Mucosa of descending colon (tissue), 3 donors: Measurements from ENCODE around the gene UBE3B. TPM values are rescaled to one million over a fixed set of nuclear protein-coding genes. Genes with fewer than 3 reads are reported as not detected.

ENCODE experiments used
- ATAC-seq: fragments of 200-7000 bp; cut with Tn5 transposase; one replicate; pipeline ENCODE4 v1.9.1; 2020; ENCODE audit warnings: mild to moderate bottlenecking, moderate library complexity
- DNase-seq, 3 donors: peaks; one replicate each; pipeline ENCODE4 v3.0.0-alpha.2; 2020
- H3K36me3 ChIP-seq: fragments of 200-600 bp; one replicate; pipeline ENCODE4 v1.8.0; 2021; ENCODE audit warnings: low read depth, mild to moderate bottlenecking
- H3K4me1 ChIP-seq: fragments of 200-600 bp; one replicate; pipeline ENCODE4 v1.8.0; 2021; ENCODE audit warnings: low read depth, mild to moderate bottlenecking
- H3K4me3 ChIP-seq: fragments of 200-600 bp; one replicate; pipeline ENCODE4 v1.8.0; 2021; ENCODE audit warnings: mild to moderate bottlenecking
- H3K9me3 ChIP-seq: fragments of 200-600 bp; one replicate; pipeline ENCODE4 v1.8.0; 2021; ENCODE audit warnings: mild to moderate bottlenecking
- intact Hi-C, 2 donors: fragments of 100-400 bp; cut with DNase I in 1 of 2; cut with micrococcal nuclease in 1 of 2; formaldehyde crosslinking; loops; one replicate each; pipeline versions ENCODE4 v1.11.0 to v1.11.1; 2022; cut with DNase I, micrococcal nuclease
- total RNA-seq, 3 donors: library from RNA; stranded (reverse); fragmentation: NEBNext Ultra II Directional in 2 of 3; extraction: Animal tissue kit (Norgen Biotek cat#: 25700) in 2 of 3; gene quantifications; one replicate each; pipeline versions ENCODE4 v1.2.1 to v1.2.4, GENCODE V29; 2021 to 2023
- TF ChIP-seq, protein P1 (sequence below): fragments of 200-600 bp; IDR thresholded peaks from one replicate; pipeline ENCODE4 v1.8.0; 2022; ENCODE audit warnings: antibody characterized with exemption, mild to moderate bottlenecking
- donor health status: DM: no; HTN: no; CAD: no; lungs with moderate emphysema.
- donor health status: DM: no; HTN: no; CAD: no.
- donor health status: DM: no; HTN: yes; CAD: no.

Gene UBE3B
- total RNA-seq, 3 donors from 2014 or later, result 52.5 to 62.3 (median 54.6) TPM

DNA sequence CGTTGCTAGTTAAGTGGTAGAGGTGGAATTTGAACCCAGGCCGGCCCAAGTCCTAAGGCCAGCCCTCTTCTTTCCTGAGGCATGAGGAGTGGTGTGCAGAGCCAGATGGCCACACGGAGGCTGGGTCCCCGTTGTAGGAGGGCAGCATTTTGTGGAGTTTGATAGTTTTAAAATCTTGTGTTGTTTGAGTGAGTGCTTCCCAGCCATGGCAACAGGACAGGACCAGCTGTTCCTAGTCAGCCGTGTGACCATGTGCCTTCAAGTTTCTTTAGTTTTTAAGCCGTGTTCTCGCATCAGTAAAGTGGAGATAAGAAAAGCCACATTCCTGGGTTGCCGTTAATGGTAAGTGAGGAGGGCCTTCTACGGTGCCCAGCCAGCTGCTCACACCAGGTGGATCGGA, 44.4 kb downstream of the UBE3B start:
- Histone ChIP-seq H3K4me1 (peaks cover 4% of the 10 kb centered on the region), H3K9me3 (no peaks in the 10 kb centered on the region), H3K36me3 (peaks cover 2% of the 10 kb centered on the region), H3K4me3 (no peak overlapping the region)
- DNase-seq, result no peak
- intact Hi-C loops, result no loop called here
- ATAC-seq, result no peak
- TF ChIP-seq, protein P1, sequence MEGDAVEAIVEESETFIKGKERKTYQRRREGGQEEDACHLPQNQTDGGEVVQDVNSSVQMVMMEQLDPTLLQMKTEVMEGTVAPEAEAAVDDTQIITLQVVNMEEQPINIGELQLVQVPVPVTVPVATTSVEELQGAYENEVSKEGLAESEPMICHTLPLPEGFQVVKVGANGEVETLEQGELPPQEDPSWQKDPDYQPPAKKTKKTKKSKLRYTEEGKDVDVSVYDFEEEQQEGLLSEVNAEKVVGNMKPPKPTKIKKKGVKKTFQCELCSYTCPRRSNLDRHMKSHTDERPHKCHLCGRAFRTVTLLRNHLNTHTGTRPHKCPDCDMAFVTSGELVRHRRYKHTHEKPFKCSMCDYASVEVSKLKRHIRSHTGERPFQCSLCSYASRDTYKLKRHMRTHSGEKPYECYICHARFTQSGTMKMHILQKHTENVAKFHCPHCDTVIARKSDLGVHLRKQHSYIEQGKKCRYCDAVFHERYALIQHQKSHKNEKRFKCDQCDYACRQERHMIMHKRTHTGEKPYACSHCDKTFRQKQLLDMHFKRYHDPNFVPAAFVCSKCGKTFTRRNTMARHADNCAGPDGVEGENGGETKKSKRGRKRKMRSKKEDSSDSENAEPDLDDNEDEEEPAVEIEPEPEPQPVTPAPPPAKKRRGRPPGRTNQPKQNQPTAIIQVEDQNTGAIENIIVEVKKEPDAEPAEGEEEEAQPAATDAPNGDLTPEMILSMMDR, result no peak

DNA sequence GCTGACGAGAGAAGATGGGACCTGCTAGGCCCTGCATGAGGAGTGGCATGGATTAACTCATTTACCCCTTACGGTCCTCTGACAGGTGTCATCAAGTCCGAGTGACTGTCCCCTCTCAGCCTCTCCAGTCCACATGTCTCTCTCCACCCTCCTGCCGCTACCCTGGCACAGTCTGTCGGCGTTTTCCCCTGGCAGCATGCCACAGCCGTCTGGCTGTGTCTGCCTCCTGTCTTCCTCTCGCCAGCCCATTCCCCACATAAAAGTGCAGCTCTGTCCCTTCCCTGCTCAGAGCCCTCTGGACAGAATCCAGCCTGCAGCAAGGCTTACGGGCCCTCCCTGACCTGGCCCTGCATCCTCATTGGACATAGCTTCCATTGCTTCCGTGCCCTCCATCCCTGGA, 45.6 kb downstream of the UBE3B start:
- ATAC-seq, result no peak
- Histone ChIP-seq H3K9me3 (no peaks in the 10 kb centered on the region), H3K4me1 (peaks cover 4% of the 10 kb centered on the region), H3K4me3 (no peak overlapping the region), H3K36me3 (peaks cover 7% of the 10 kb centered on the region)
- peak in 1 of 3 donors; percentile 23 for DNase-seq
- TF ChIP-seq, protein P1, result no peak
- intact Hi-C loops, result no loop called here

DNA sequence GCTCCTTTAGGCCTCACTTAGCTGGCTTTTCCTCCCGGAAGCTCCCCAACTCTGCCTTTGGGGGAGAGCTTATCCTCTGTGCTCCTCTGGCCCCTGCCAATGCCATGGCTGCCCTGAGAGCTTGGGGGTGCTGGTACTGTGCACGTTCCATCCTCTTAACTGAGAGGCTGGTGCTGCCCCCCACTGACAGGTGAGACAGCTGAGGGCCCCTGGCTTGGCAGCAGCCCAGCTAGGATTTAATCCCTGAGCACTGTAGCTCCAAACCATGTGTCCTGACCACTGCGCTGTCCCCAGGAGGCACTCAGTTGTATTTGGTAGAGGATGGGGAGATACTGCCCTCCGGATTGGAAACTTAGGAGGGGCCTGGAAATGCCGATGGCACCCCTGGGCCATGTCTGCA, 46.1 kb downstream of the UBE3B start:
- intact Hi-C loops, result no loop called here
- no peak overlapping the region for H3K4me3 ChIP-seq
- peaks cover 7% of the 10 kb centered on the region for H3K36me3 ChIP-seq
- ATAC-seq (no peak), DNase-seq (peak in 1 of 3 donors; percentile 8)
- TF ChIP-seq, protein P1, result no peak
- H3K9me3 ChIP-seq, result no peaks in the 10 kb centered on the region
- H3K4me1 ChIP-seq, result peaks cover 4% of the 10 kb centered on the region

DNA sequence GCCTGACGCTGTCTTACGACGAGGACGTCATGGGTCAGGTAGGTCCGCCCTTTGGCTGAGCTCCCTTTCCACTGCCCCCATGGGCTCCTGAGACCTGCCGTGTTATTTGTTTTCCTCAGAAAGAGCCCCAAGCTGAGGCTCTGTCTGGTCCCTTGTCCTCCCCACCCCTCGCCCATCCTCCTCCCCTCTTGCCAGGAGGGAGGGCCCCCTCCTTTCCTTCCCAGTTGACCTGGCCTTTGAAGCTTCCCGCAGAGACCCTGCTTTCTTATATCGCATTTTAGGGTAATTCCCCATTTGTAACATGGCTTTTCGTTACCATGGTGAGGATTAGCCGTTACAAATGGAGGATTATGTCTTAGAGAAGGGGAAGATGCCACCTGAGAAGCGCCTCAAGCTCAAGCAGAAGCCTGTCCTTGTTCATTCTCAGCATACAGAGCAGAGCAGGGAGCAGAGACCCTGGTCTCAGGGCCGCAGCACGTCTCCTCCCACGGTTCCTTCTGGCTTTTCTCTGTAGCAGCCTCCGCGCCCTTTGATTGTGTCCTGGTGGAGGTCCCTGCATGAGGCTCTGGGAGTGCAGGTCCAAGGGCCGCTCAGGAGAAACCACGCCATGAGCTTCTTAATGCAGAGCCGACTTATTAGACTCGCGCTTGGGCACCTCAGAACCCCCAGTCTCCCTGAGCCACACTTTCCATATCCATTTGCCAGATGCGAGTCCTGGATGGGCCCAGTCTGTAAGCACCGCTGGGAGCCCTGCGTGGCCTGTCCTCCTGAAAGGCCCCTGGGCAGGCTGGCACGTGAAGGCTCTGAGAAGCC, 47.2 kb downstream of the UBE3B start:
- H3K9me3 ChIP-seq, result no peaks in the 10 kb centered on the region
- DNase-seq, result peak in 1 of 3 donors; percentile 33
- peaks cover 7% of the 10 kb centered on the region for H3K36me3 ChIP-seq
- TF ChIP-seq, protein P1, result no peak
- no peak overlapping the region for H3K4me3 ChIP-seq
- no peak for ATAC-seq
- H3K4me1 ChIP-seq, result no peaks in the 10 kb centered on the region
- intact Hi-C loops, result no loop called here

DNA sequence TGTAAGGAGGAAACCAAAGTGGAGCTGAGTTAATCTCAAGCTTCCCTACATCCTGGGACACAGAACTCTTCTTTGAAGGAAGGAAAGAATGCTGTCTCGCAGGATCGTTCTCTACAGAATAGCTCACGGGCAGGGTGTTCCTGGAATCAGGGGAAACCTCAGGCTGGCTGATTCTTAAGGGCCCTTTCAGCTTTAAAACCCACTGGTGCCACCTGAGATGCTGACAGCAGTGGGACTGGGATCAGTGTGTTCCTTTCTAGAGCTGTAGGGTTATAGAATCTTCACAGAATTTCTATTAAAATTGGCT, 47.8 kb downstream of the UBE3B start:
- Histone ChIP-seq H3K9me3 (no peaks in the 10 kb centered on the region), H3K4me1 (no peaks in the 10 kb centered on the region), H3K36me3 (peaks cover 7% of the 10 kb centered on the region), H3K4me3 (no peak overlapping the region)
- DNase-seq (no peak), ATAC-seq (no peak)
- intact Hi-C loops, result no loop called here
- TF ChIP-seq, protein P1, result no peak
